NB4 (cell line): ENCODE data around the gene TARS1.

Experiments
- CTCF ChIP-seq: IDR thresholded peaks from one replicate; pipeline ENCODE4 v1.5.1; 2012; ENCODE audit warnings: low read depth, low read length
- MAX ChIP-seq: IDR thresholded peaks from 2 replicates; pipeline ENCODE4 v1.6.1; 2011; ENCODE audit warnings: low read depth, low read length

DNA sequence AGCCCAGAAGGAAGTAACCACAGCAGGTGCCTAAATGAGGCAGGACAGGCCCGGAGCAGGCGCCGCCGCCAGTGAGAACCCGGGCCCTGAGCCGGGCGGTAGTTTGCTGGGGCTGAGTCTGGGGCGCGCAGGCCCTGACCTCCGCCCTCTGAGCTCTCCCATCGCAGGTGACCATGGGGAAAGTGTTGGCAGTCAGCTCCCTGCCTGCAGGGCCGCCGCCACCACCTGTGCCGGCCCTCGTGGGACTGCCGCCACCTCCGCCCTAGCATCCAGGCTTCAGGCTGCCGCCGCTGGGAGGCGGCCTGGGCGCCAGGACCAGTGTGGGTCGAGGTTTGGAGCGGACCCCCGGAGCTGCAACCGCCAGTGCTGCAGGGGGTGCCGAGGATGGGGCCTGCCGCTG is 61.1 kb downstream of the TARS1 start:
- no peak for TF ChIP-seq MAX
- no peak for TF ChIP-seq CTCF
